HEK293T (cell line): Measurements from ENCODE around the gene PROZ.

ENCODE experiments used
- CTCF ChIA-PET: fragments of 350-600 bp; formaldehyde crosslinking; extraction: SDS; loops from one replicate; lab custom pipeline; 2021; ENCODE audit warnings: antibody characterized with exemption, inconsistent platforms; lab: Yijun Ruan, JAX
- POLR2A ChIA-PET: fragments of 350-600 bp; formaldehyde crosslinking; extraction: SDS; loops from one replicate; lab custom pipeline; 2020; ENCODE audit warnings: antibody characterized with exemption, inconsistent platforms; lab: Yijun Ruan, JAX
- DNase-seq: peaks from one replicate; pipeline ENCODE4 v3.0.0; 2012; ENCODE audit warnings: mixed read lengths; ENCODE audit errors: extremely low spot score
- ARNT ChIP-seq: fragments of 450-650 bp; IDR thresholded peaks from 2 replicates; pipeline ENCODE4 v1.6.1; 2017; ENCODE audit warnings: mild to moderate bottlenecking
- BHLHE40 ChIP-seq: fragments of 450-650 bp; IDR thresholded peaks from 2 replicates; pipeline ENCODE4 v1.6.1; 2016; ENCODE audit warnings: mild to moderate bottlenecking, moderate library complexity, borderline replicate concordance
- CTBP1 ChIP-seq: fragments of 450-650 bp; IDR thresholded peaks from 2 replicates; pipeline ENCODE4 v1.6.1; 2016; ENCODE audit warnings: borderline replicate concordance
- ELF4 ChIP-seq: fragments of 450-650 bp; IDR thresholded peaks from 2 replicates; pipeline ENCODE4 v1.6.1; 2017; ENCODE audit warnings: antibody characterized with exemption
- FOXA1 ChIP-seq: fragments of 450-650 bp; IDR thresholded peaks from 2 replicates; pipeline ENCODE4 v1.6.1; 2016; ENCODE audit warnings: mild to moderate bottlenecking
- FOXK2 ChIP-seq: fragments of 450-650 bp; IDR thresholded peaks from 2 replicates; pipeline ENCODE4 v1.6.1; 2016; ENCODE audit warnings: mild to moderate bottlenecking
- FOXM1 ChIP-seq: fragments of 450-650 bp; IDR thresholded peaks from 2 replicates; pipeline ENCODE4 v1.6.1; 2017; ENCODE audit warnings: mild to moderate bottlenecking, borderline replicate concordance
- HDGF ChIP-seq: fragments of 450-650 bp; IDR thresholded peaks from 2 replicates; pipeline ENCODE4 v1.6.1; 2017; ENCODE audit warnings: antibody characterized with exemption, borderline replicate concordance
- L3MBTL2 ChIP-seq: fragments of 450-650 bp; conservative IDR thresholded peaks from 2 replicates; pipeline ENCODE4 v1.6.1; 2016; ENCODE audit warnings: mild to moderate bottlenecking
- LEF1 ChIP-seq: fragments of 450-650 bp; IDR thresholded peaks from 2 replicates; pipeline ENCODE4 v1.6.1; 2017; ENCODE audit warnings: mild to moderate bottlenecking, borderline replicate concordance
- NFRKB ChIP-seq: fragments of 450-650 bp; IDR thresholded peaks from 2 replicates; pipeline ENCODE4 v1.6.1; 2016; ENCODE audit warnings: mild to moderate bottlenecking, moderate library complexity
- PKNOX1 ChIP-seq: fragments of 450-650 bp; IDR thresholded peaks from 2 replicates; pipeline ENCODE4 v1.6.1; 2016
- SP1 ChIP-seq: fragments of 450-650 bp; IDR thresholded peaks from 2 replicates; pipeline ENCODE4 v1.6.1; 2017
- SUZ12 ChIP-seq: fragments of 450-650 bp; IDR thresholded peaks from 2 replicates; pipeline ENCODE4 v1.6.1; 2016; ENCODE audit warnings: mild to moderate bottlenecking
- TARDBP ChIP-seq: fragments of 450-650 bp; IDR thresholded peaks from 2 replicates; pipeline ENCODE4 v1.6.1; 2016
- ZNF384 ChIP-seq: fragments of 450-650 bp; IDR thresholded peaks from 2 replicates; pipeline ENCODE4 v1.6.1; 2016

Gene PROZ

GRCh38 chr13:113196970-113197737 lies 38.7 kb downstream of the PROZ start:
- ChIA-PET POLR2A (interaction anchor here (1.5 kb wide), 1 partner anchor 12 kb away, joined by 7 read pairs; the partner anchor contains the start of genes CUL4A and PCID2), CTCF (no interaction called here)
- DNase-seq: no peak
- TF ChIP-seq ELF4: no peak
- no peak for TF ChIP-seq NFRKB
- TF ChIP-seq L3MBTL2: no peak
- TF ChIP-seq TARDBP: no peak

GRCh38 chr13:113201815-113202214 lies 43.4 kb downstream of the PROZ start:
- TF ChIP-seq HDGF: no peak
- TF ChIP-seq SP1: no peak
- TF ChIP-seq FOXM1: no peak
- no peak for TF ChIP-seq CTBP1
- TF ChIP-seq TARDBP: no peak
- TF ChIP-seq BHLHE40: no peak
- no peak for TF ChIP-seq ELF4
- no peak for TF ChIP-seq PKNOX1
- TF ChIP-seq FOXK2: no peak
- TF ChIP-seq ARNT: no peak
- no peak for TF ChIP-seq ZNF384
- no peak for TF ChIP-seq SUZ12
- no peak for TF ChIP-seq FOXA1
- no peak for TF ChIP-seq NFRKB
- no peak for TF ChIP-seq L3MBTL2
- TF ChIP-seq LEF1: no peak
- ChIA-PET POLR2A (interaction anchor here (1.5 kb wide), 1 partner anchor 8 kb away, joined by 4 read pairs; the partner anchor contains the start of genes CUL4A and PCID2), CTCF (no interaction called here)
- no peak for DNase-seq

- ChIA-PET CTCF (no interaction called here), POLR2A (no interaction called here)
- TF ChIP-seq TARDBP: no peak
- TF ChIP-seq FOXA1: no peak
- TF ChIP-seq ELF4: no peak
- TF ChIP-seq FOXK2: no peak
- TF ChIP-seq ZNF384: no peak
- no peak for TF ChIP-seq SP1
- TF ChIP-seq BHLHE40: no peak
- no peak for TF ChIP-seq NFRKB
- no peak for TF ChIP-seq LEF1
- TF ChIP-seq L3MBTL2: no peak
- TF ChIP-seq CTBP1: no peak
- TF ChIP-seq FOXM1: no peak
- no peak for TF ChIP-seq PKNOX1
- no peak for TF ChIP-seq HDGF
- TF ChIP-seq ARNT: no peak
- no peak for TF ChIP-seq SUZ12
- DNase-seq: no peak
Measured at GRCh38 chr13:113202912-113203311, 44.5 kb downstream of the PROZ start.

GRCh38 chr13:113203507-113204377 lies 45.3 kb downstream of the PROZ start:
- POLR2A ChIA-PET: no interaction called here

GRCh38 chr13:113204378-113204734 lies 45.9 kb downstream of the PROZ start:
- ChIA-PET POLR2A (no interaction called here), CTCF (no interaction called here)
- no peak for TF ChIP-seq PKNOX1
- TF ChIP-seq NFRKB: no peak
- TF ChIP-seq ARNT: no peak
- TF ChIP-seq ELF4: no peak
- TF ChIP-seq FOXA1: no peak
- TF ChIP-seq FOXK2: no peak
- TF ChIP-seq L3MBTL2: no peak
- no peak for TF ChIP-seq LEF1
- no peak for TF ChIP-seq FOXM1
- TF ChIP-seq SP1: no peak
- TF ChIP-seq ZNF384: no peak
- TF ChIP-seq HDGF: no peak
- TF ChIP-seq TARDBP: no peak
- no peak for DNase-seq

More at GRCh38 chr13:113203507-113204377, 45.3 kb downstream of the PROZ start:
- no peak for TF ChIP-seq HDGF
- TF ChIP-seq SP1: no peak
- TF ChIP-seq BHLHE40: no peak
- TF ChIP-seq L3MBTL2: no peak
- TF ChIP-seq TARDBP: no peak
- no peak for TF ChIP-seq CTBP1
- TF ChIP-seq ELF4: no peak
- TF ChIP-seq NFRKB: no peak
- TF ChIP-seq ZNF384: no peak
- no peak for TF ChIP-seq PKNOX1
- TF ChIP-seq LEF1: no peak
- no peak for TF ChIP-seq SUZ12
- CTCF ChIA-PET: no interaction called here
- no peak for DNase-seq
